Posterior vena cava (tissue), 2 donors: ENCODE measurements around the gene RHBDL1. TPM values are rescaled to one million over a fixed set of nuclear protein-coding genes. Genes with fewer than 3 reads are reported as not detected.

Experiments used
- DNase-seq: peaks from one replicate; pipeline ENCODE4 v3.0.0-alpha.2; 2020; ENCODE audit warnings: low spot score
- intact Hi-C, 2 donors: fragments of 100-400 bp; cut with DNase I; formaldehyde crosslinking; loops; one replicate each; pipeline versions ENCODE4 v1.14.1 to v1.14.2; 2022 to 2023
- total RNA-seq, 2 donors: library from RNA; stranded (reverse); fragmentation: NEBNext Ultra II Directional; extraction: Animal tissue kit (Norgen Biotek cat#: 25700); gene quantifications; one replicate each; pipeline ENCODE4 v1.2.1, GENCODE V29; 2021
- donor health status: DM: yes; HTN: yes; CAD: no.
- donor health status: DM: yes; HTN: yes; CAD: no.

RHBDL1 gene
- total RNA-seq, 2 donors from 2014 or later = 0.71 to 0.79 TPM

DNA sequence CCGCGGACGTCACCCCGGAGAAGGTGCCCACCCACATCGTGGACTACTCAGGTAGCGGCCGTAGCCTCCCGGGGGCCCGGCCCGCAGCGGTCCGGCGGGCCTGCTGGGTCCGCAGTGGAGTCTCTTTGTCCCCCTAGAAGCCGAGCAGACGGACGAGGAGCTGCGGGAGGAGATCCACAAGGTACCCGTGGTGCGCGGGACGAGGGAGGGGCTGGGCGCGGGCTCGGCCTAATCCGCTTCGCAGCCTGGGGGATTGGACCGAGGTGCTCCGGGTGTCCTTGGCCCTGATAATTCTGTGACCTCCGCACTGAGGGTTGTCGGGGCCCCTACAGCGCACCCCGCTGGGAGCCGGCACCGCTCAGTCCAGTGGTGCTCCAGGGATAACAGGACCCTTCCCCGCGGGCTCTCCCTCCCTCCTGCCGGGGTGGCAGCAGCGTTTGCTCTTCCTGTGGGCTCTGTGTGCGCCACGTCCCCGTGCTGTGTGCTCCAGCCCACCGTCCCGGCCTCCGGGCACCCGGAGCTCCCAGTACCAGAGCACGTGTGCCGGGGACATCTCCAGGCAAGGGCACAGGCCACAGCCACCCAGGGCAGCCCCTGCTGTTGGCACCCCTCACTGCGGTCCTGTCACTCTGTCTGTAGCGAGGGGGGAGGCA is 6.8 kb upstream of the RHBDL1 start:
- intact Hi-C loops = no loop called here
- no peak for DNase-seq

DNA sequence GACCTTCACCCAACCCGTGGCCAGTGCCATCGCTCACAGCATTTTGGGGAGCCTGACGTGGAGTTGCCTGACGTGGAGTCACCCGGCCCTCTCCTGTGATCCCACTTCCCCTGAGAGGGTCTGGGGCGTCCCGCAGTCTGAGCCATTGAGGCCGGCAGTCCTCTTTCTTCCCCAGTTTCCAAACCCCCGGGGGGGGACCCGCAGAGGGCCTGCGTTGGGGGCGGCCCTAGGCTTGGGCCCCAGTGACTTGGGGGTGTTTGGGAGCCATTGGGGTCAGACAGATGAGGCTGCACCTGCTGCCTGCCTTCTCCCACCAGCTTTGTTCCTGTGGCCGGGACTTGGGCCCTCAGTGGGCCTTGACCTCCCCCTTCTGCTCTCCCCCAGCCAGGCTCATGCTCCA is 5.8 kb upstream of the RHBDL1 start:
- DNase-seq = no peak
- intact Hi-C loops = no loop called here

DNA sequence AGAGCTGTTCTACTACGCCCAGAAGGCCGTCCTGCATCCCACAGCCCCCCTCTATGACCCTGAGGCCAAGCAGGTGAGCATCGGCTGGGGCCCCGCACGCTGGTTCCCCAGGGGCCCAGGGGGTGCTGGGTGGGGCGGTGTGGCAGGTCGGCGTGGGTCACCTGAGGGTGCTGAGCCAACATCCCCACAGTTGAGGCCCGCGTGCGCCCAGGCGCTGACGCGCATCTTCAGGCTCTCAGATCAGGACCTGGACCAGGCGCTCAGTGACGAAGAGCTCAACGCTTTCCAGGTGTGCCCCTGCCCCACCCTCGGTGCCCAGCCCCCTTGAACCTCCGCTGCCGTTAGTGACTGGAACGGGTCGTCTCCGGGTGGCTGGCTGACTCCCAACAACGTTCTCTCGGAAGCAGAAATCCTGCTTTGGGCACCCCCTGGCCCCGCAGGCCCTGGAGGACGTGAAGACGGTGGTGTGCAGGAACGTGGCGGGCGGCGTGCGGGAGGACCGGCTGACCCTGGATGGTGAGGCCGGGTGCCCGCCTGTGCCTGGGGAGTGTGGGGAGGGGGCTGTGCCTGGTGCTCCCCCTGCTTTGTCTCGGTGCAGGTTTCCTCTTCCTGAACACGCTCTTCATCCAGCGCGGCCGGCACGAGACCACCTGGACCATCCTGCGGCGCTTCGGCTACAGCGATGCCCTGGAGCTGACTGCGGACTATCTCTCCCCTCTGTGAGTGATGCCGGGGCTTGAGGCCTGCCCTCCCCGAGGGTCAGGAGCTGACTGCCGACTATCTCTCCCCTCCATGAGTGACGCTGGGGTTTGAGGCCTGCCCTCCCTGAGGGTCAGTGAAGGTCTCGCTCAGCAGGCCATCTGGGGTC is 4.8 kb upstream of the RHBDL1 start:
- intact Hi-C loops = no loop called here
- DNase-seq = no peak

GRCh38 chr16:671353-672131 is 3.9 kb upstream of the RHBDL1 start:
- intact Hi-C loops = no loop called here
- no peak for DNase-seq

DNA sequence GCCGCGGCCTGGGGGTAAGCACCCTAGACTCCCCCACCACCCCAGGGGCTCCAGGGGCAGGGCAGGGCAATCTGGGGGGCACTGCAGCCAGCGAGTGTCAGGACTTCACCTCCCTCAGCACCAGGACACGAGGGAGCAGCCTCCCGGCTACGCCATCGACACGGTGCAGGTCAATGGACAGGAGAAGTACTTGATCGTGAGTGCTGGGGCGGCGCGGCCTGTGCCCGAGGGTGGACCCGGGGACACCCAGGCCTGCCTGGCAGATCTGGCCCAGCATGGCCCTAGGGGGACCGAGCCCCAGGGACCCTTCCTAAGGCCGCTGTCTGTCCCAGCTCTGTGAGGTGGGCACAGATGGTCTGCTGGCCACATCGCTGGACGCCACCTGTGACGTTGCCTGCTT is 3.1 kb upstream of the RHBDL1 start:
- intact Hi-C loops = no loop called here
- DNase-seq = no peak

DNA sequence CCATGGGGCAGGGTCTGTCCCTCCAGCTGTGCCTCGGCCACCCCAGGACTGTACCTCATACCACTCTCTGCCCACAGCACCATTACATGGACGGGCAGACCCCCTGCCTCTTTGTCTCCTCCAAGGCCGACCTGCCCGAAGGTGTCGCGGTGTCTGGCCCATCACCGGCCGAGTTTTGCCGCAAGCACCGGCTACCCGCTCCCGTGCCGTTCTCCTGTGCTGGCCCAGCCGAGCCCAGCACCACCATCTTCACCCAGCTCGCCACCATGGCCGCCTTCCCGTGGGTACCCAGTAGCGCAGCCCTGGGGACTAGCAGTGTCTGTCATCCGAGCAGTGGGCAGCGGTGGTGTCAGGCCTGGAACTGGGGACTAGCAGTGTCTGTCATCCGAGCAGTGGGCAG is 2.6 kb upstream of the RHBDL1 start:
- intact Hi-C loops = no loop called here

DNA sequence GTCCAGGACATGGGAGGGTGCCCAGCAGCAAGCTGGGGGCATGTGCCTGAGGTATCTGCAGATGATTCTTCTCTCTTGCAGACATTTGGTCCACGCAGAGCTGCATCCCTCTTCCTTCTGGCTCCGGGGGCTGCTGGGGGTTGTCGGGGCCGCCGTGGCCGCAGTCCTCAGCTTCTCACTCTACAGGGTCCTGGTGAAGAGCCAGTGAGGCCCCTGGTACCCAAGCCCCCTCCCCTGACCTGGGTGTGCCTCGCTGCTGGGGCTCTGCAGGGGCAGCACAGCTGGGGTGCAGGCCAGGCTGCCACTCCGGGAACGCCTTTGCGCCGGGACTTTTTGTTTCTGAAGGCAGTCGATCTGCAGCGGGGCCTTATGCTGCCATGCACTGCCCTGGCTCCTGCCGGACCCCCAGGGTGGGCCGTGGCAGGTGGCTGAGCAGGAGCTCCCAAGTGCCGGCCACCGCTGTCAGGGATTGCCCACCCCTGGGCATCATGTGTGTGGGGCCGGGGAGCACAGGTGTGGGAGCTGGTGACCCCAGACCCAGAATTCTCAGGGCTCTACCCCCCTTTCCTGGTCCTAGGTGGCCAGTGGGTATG is 2.0 kb upstream of the RHBDL1 start:
- intact Hi-C loops = no loop called here

More for the DNA sequence above, 2.6 kb upstream of the RHBDL1 start:
- DNase-seq = no peak

GRCh38 chr16:674214-674881 is 1.1 kb upstream of the RHBDL1 start:
- no peak for DNase-seq
- intact Hi-C loops = no loop called here

More for the DNA sequence above, 2.0 kb upstream of the RHBDL1 start:
- no peak for DNase-seq

- intact Hi-C loops = no loop called here
- DNase-seq = no peak
Measured at GRCh38 chr16:675884-676564, 553 bp downstream of the RHBDL1 start.

DNA sequence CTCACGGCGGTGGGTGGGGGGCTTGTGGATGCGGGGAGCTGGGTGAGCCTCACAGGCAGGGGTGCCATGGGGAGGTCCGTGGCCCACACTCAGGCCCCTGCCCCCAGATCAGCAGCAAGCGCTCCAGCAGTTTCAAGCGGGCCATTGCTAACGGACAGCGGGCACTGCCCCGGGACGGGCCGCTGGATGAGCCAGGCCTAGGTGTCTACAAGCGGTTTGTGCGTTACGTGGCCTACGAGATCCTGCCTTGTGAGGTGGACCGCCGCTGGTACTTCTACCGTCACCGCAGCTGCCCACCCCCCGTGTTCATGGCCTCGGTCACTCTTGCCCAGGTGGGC is 1.1 kb downstream of the RHBDL1 start:
- intact Hi-C loops = no loop called here

DNA sequence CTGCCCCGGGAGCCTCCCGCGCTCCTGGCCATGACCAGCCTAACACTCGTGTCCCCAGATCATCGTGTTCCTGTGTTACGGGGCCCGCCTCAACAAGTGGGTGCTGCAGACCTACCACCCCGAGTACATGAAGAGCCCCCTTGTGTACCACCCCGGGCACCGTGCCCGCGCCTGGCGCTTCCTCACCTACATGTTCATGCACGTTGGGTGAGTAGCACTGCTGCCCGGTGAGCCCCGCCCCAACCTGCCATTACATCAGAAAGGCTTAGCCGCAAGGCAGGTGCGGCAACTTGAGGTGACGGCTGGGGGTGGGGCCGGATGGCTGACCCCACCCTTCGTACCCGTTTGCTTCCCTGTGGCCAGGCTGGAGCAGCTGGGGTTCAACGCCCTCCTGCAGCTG is 1.4 kb downstream of the RHBDL1 start:
- intact Hi-C loops = no loop called here
- DNase-seq = no peak

More for the DNA sequence above, 1.1 kb downstream of the RHBDL1 start:
- no peak for DNase-seq

DNA sequence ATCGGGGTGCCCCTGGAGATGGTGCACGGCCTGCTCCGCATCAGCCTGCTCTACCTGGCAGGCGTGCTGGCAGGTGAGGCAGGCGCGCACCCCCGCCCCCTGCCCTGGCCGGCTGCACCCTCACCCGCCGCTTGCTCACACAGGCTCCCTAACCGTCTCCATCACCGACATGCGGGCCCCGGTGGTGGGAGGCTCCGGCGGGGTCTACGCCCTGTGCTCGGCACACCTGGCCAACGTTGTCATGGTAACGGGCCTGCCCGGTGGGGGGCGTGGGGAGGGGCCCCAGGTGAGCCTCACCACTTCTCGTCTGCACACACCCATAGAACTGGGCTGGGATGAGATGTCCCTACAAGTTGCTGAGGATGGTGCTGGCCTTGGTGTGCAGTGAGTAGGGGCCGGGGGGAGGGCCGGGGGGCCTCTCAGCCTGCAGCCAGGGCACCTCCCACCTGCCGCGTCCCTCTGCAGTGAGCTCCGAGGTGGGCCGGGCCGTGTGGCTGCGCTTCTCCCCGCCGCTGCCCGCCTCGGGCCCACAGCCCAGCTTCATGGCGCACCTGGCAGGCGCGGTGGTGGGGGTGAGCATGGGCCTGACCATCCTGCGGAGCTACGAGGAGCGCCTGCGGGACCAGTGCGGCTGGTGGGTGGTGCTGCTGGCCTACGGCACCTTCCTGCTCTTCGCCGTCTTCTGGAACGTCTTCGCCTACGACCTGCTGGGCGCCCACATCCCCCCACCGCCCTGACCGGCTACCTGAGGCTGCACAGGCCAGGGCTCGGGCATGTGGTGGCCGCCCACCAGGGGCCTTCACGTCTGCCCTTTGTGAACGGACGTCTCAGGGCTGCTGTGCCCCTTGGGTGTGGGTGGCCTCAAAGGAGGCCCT is 2.1 kb downstream of the RHBDL1 start:
- DNase-seq = no peak
- intact Hi-C loops = no loop called here

GRCh38 chr16:678209-678857 is 2.9 kb downstream of the RHBDL1 start:
- DNase-seq = no peak
- intact Hi-C loops = no loop called here

GRCh38 chr16:678858-679813 is 3.7 kb downstream of the RHBDL1 start:
- intact Hi-C loops = no loop called here
- no peak for DNase-seq

- DNase-seq = peak; percentile 96
- intact Hi-C loops = no loop called here
Measured at GRCh38 chr16:679814-680624, 4.5 kb downstream of the RHBDL1 start, which contains the start of gene STUB1. TSS of gene STUB1 (plus strand) at chr16:680410. CDS start at chr16:680526, 116 bp downstream.
